Rectal smooth muscle tissue (tissue), 1 donor: Measurements from ENCODE around the gene SBK1.

Experiments used
- H3K27ac ChIP-seq: one replicate; pipeline ENCODE4 v1.7.0; 2013; ENCODE audit warnings: low read depth, low read length, inconsistent platforms
- H3K27me3 ChIP-seq: one replicate; pipeline ENCODE4 v1.7.0; 2013; ENCODE audit warnings: low read length; ENCODE audit not compliant: control insufficient read depth, insufficient read depth
- H3K36me3 ChIP-seq: one replicate; pipeline ENCODE4 v1.7.0; 2013; ENCODE audit warnings: low read length; ENCODE audit not compliant: control insufficient read depth, insufficient read depth
- H3K4me1 ChIP-seq: one replicate; pipeline ENCODE4 v1.7.0; 2013; ENCODE audit warnings: low read length; ENCODE audit not compliant: control insufficient read depth, insufficient read depth
- H3K4me3 ChIP-seq: one replicate; pipeline ENCODE4 v1.7.0; 2013; ENCODE audit warnings: low read length
- H3K9ac ChIP-seq: one replicate; pipeline ENCODE4 v1.7.0; 2013; ENCODE audit warnings: low read length

SBK1 gene

DNA sequence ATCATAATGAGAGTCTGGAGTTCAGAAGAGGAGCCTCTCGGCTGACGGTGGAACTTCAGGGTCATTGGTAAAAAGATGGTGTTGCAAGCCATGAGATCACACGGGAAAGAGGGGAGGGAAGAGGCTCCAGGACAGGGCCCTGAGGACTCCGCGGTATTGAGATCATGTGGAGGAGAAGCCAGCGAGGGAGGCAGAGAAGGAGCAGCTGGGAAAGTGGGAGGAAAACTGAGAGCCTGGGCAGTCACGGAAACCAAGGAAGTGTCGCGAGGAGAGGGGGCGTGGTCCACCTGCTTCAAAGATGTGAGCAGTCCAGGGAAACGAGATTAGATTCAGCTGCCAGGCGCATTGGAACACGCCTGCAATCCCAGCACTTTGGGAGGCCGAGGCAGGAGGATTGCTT is 27.7 kb upstream of the SBK1 start:
- Histone ChIP-seq H3K27me3 (no peaks in the 10 kb centered on the region), H3K36me3 (no peaks in the 10 kb centered on the region), H3K4me1 (no peaks in the 10 kb centered on the region), H3K27ac (no peak overlapping the region), H3K9ac (no peak overlapping the region), H3K4me3 (no peak overlapping the region)

DNA sequence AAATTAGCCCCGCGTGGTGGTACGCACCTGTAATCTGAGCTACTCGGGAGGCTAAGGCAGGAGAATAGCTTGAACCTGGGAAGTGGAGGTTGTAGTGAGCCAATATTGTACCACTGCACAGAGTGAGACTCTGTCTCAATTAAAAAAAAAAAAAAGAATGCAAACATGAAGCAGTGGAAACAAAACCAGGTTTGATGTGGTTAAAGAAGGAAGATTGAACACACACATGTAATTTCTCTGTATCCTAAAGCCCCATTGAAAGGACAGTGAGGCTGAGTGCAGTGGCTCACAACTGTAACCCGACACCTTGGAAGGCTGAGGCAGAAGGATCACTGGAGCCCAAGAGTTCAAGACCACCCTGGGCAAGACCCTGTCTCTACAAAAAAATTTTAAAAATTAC is 26.5 kb upstream of the SBK1 start:
- no peak overlapping the region for H3K27ac ChIP-seq
- H3K4me3 ChIP-seq = no peak overlapping the region
- no peak overlapping the region for H3K9ac ChIP-seq
- no peaks in the 10 kb centered on the region for H3K4me1 ChIP-seq
- H3K36me3 ChIP-seq = no peaks in the 10 kb centered on the region
- no peaks in the 10 kb centered on the region for H3K27me3 ChIP-seq

DNA sequence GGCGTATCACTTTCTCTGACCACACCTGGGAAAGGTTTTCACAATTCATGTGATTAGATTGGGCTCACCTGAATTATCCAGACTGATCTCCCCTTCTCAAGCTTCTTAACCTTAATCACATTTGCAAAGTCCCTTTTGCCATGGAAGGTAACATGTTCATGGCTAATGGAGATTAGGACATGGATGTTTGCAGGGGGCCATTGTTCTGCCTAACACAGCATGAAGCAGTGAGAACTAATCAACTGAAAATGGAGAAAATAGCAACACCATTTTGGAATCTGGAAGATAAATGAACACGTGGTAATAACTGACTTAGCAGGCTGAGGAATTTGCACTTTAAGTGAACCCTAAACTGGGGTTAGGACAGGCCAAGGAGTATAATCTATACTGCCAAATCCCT is 25.0 kb upstream of the SBK1 start:
- Histone ChIP-seq H3K27ac (no peak overlapping the region), H3K27me3 (no peaks in the 10 kb centered on the region), H3K36me3 (no peaks in the 10 kb centered on the region), H3K4me1 (no peaks in the 10 kb centered on the region), H3K9ac (no peak overlapping the region), H3K4me3 (no peak overlapping the region)

DNA sequence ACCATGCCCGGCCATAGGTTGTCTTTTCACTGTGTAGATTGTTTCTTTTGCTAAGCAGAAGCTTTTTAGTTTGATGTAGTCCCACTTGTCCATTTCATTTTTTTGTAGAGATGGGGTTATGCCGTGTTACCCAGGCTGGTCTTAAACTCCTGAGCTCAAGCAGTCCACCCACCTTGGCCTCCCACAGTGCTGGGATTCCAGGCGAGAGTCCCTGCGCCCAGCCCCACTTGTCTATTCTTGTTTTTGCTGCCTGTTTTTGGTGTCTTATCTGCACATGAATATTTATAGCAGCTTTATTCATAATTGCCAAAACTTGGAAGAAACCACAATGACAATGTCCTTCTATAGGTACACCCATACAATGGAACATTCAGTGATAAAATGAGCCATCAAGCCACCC is 18.8 kb upstream of the SBK1 start:
- no peak overlapping the region for H3K9ac ChIP-seq
- H3K27ac ChIP-seq = no peak overlapping the region
- H3K36me3 ChIP-seq = no peaks in the 10 kb centered on the region
- H3K4me3 ChIP-seq = no peak overlapping the region
- peaks cover 4% of the 10 kb centered on the region for H3K4me1 ChIP-seq
- H3K27me3 ChIP-seq = no peaks in the 10 kb centered on the region

DNA sequence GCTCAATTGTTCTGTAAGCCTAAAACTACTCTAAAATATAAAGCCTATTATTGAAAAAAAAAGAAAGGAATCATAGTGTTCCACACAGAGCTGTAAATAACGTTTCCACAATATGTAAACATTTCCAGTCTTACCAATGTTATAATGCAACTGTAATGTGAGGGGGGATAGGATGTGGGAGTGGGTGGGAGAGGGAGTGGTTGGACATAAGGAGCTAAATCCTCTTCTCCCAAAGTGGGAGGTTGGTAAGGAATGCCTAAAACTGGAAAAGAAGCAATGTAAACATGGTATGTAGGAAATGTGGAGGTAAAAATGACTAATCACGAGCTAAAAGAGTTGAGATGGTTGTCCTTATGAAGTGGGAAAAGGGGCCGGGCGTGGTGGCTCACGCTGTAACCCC is 17.6 kb upstream of the SBK1 start:
- H3K27me3 ChIP-seq = no peaks in the 10 kb centered on the region

DNA sequence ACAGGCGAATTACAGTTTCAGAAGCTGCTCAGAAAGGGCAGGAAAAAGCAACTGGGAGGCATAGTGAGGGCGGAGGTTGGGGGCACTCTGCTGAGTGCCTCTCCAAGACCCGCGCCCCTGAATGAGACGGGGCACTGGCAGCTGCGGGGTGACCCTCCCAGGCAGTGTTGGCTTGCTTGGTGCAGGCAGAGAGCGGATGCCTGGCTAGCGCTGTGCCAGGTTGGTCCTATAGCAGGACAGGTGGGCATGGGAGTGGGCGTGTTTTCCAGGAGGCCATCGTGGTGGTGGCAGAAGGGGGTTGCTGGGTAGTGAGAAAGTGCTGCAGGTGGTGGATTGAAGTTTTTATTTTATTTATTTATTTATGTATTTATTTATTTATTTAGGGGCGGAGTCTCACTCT is 16.0 kb upstream of the SBK1 start:
- Histone ChIP-seq H3K9ac (no peak overlapping the region), H3K4me3 (no peak overlapping the region), H3K27me3 (no peaks in the 10 kb centered on the region), H3K27ac (no peak overlapping the region), H3K4me1 (peaks cover 4% of the 10 kb centered on the region), H3K36me3 (no peaks in the 10 kb centered on the region)

More for the DNA sequence above, 17.6 kb upstream of the SBK1 start:
- Histone ChIP-seq H3K4me1 (peaks cover 4% of the 10 kb centered on the region), H3K9ac (no peak overlapping the region), H3K4me3 (no peak overlapping the region), H3K27ac (no peak overlapping the region), H3K36me3 (no peaks in the 10 kb centered on the region)

DNA sequence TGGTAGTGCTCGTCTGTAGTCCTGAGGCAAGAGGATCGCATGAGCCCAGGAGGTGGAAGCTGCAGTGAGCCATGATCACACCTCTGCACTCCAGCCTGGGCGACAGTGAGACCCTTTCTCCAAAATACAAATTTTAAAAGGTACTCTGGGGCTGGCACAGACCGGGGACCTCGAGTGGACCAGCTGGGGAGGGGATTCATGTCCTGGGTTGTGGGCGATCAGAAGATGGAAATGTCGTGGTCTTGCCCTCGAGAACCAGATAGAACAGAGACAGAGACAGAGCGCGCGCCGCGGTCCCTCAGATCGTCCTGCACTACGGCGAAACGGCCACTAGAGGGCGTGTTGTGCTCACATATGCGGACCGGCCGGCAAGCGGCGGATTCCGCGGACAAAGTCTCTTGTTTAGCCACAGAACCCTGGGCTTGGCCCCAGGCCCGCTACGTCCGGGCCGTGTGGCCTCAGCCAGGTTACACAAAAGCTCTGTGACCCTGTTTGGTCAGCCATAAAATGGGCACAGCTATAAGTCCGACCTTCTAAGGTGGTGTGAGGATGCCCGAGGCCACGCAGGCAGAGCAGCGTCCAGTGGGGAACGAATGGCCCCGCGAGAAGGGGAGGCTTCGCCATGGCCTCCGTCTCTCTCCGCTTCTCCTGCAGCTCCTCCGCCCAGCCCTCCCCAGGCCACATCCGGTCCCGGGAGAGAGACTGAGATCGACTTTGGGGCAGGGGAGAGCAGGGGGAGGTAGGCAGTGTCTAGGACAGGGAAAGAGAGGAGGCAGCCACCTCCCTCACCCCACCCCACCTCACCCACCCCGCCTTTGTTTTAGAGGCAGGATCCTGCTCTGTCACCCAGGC is 14.6 kb upstream of the SBK1 start:
- Histone ChIP-seq H3K27me3 (no peaks in the 10 kb centered on the region), H3K9ac (peak overlapping the region; percentile 32), H3K36me3 (no peaks in the 10 kb centered on the region), H3K4me3 (peak overlapping the region; percentile 59), H3K27ac (no peak overlapping the region), H3K4me1 (peaks cover 4% of the 10 kb centered on the region)

DNA sequence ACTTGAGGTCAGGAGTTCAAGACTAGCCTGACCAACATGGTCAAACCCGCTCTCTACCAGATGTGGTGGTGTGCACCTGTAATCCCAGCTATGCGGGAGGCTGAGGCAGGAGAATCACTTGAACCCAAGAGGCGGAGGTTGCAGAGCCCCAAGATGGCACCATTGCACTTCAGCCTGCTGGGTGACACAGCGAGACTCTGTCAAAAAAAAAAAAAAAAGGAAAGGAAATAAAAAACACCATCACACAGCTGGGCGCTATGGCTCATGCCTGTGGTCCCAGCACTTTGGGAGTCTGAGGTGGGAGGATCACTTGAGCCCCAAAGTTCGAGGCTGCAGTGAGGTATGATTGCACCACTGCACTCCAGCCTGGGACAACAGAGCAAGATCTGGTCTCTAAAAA is 13.3 kb upstream of the SBK1 start:
- H3K27me3 ChIP-seq = no peaks in the 10 kb centered on the region
- peaks cover 4% of the 10 kb centered on the region for H3K4me1 ChIP-seq
- H3K36me3 ChIP-seq = no peaks in the 10 kb centered on the region
- H3K27ac ChIP-seq = no peak overlapping the region
- H3K9ac ChIP-seq = no peak overlapping the region
- H3K4me3 ChIP-seq = no peak overlapping the region

DNA sequence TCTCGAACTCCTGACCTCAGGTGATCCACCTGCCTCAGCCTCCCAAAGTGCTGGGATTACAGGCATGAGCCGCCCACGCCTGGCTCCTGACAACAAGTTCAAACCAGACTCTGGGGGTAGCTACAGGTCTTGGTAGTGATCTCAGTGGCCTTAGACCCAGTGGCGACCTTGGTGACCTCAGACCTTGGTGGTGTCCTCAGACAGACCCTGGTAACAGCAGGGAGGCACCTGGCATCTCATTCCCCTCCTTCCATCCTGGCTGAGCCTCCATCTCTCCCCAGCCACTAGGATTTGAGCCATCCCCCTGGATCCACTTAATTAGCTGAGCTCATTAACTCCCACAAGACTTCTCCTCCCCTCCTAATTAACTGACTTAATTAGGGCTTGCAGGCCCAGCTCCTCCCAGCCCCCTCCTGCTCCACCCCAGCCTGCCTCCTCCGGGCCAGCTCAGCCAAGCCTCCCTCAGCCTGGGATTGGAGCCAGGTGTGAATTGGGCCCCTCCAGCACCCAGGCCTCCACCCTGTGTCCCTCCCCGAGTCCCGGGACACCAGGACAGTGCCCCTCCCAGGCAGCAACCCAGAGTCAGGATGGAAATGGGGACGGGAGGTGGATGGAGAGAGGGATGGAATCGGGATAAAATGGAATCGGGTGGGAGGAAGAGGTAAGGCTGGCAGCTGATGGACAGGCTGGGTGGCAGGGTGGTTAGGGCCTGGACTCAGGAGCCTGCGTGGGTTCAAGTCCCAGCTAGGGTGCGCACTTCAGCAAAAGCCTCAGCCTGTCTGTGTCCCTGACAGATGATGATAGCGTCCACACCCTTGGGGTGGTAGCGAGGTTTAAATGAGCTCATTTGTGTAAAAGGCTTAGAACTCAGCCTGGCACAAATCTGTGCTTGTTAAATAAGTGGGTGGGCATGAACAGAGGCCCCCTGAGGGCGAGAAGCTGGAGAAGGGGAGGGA is 11.2 kb upstream of the SBK1 start:
- Histone ChIP-seq H3K27ac (no peak overlapping the region), H3K4me1 (peaks cover 4% of the 10 kb centered on the region), H3K27me3 (no peaks in the 10 kb centered on the region), H3K4me3 (no peak overlapping the region), H3K36me3 (no peaks in the 10 kb centered on the region), H3K9ac (no peak overlapping the region)

DNA sequence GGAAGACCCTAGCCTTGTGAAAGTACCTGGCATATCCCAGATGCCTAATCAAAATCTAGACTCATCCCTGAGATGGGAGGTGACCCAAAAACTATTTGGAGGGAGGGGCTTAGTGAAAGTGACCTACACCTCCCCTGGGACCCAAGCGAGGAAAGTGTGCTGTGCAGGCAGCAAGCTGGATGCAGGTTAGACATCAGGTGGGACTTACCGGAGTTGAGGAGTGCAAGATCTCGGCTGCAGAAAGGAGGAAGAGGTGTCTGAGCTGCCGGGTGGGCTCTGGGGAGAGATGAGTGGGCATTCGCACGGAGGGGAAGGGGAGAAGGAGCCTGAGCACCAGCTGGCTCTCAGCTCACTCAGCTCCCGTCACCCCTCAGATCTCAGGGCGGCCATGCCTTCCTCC is 10.3 kb upstream of the SBK1 start:
- Histone ChIP-seq H3K36me3 (no peaks in the 10 kb centered on the region), H3K27ac (no peak overlapping the region), H3K4me3 (no peak overlapping the region), H3K27me3 (no peaks in the 10 kb centered on the region), H3K9ac (no peak overlapping the region), H3K4me1 (peaks cover 4% of the 10 kb centered on the region)

DNA sequence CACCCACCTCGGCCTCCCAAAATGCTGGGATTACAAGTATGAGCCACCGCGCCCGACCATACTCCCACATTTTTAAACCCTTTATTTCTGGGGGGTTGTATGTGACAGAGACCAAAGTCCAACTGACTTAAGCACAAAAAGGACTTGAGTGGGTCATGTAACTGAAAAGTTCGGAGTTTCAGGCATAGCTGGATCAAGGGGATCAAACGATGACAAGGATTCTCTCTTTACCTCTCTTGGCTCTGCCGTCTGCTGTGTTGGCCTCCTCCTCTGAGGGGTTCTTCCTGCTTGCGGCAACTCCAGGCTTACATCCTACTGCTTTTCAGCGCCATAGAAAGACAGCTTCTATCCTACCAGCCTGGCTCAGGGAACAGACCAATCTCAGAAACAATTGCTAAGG is 9.2 kb upstream of the SBK1 start:
- H3K27ac ChIP-seq = no peak overlapping the region
- H3K27me3 ChIP-seq = no peaks in the 10 kb centered on the region
- no peak overlapping the region for H3K4me3 ChIP-seq
- H3K4me1 ChIP-seq = no peaks in the 10 kb centered on the region
- no peaks in the 10 kb centered on the region for H3K36me3 ChIP-seq
- no peak overlapping the region for H3K9ac ChIP-seq

DNA sequence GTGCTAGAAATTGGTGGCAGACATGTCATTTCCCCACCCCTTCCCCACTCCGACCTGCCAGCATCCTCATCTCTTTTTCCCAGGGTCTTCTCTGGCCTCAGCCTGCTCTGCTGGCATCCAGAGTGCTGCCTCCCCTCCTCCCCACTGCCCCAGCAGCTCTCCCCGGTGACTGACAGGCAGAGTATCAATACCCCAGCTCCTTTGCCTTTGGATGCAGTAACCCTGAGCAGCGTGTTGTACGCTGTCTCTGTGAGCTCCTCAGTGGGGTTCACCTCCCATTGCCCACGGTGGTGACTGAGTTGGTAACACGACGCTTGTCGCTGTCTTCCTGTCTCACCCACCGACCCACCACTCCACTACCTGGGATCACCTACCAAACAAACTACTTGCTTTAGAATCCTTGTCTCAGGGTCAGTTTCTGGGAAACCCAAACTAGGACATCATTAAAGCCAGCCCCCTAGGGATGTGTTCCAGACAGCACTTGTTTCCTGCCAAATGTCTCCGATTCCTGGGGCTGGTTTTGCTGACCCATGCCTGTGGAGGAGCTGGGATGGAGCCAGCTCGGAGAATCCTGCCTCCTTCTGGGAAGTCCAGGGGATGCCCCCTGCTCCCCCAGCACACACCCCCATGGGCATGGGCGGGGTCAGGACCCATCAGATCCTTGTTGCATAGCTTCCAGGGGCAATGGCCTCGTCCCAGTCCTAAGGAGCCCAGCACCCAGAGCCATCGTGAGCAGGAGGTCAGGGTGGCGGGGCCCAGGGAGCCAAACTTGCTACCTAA is 8.3 kb upstream of the SBK1 start:
- no peak overlapping the region for H3K4me3 ChIP-seq
- no peak overlapping the region for H3K9ac ChIP-seq
- H3K27ac ChIP-seq = no peak overlapping the region
- no peaks in the 10 kb centered on the region for H3K4me1 ChIP-seq
- H3K27me3 ChIP-seq = no peaks in the 10 kb centered on the region
- no peaks in the 10 kb centered on the region for H3K36me3 ChIP-seq
